Ovary (tissue), 9 donors: ENCODE results near the gene CALD1. TPM values are rescaled to one million over a fixed set of nuclear protein-coding genes. Genes with fewer than 3 reads are reported as not detected.

ENCODE experiments used
- DNase-seq, 5 donors: peaks; one replicate each; pipeline ENCODE4 v3.0.0-alpha.2; 2019 to 2020
- H3K27ac ChIP-seq, 2 donors: fragments of 200-600 bp; one replicate each; pipeline versions ENCODE4 v1.5.1 to v1.8.0; 2019 to 2022
- H3K27me3 ChIP-seq: fragments of 200-600 bp; one replicate; pipeline ENCODE4 v1.8.0; 2022
- H3K36me3 ChIP-seq: fragments of 200-600 bp; sonication (generic); one replicate; pipeline ENCODE4 v1.5.1; 2019
- H3K4me1 ChIP-seq: one replicate; pipeline ENCODE4 v1.8.1; 2013; ENCODE audit warnings: mild to moderate bottlenecking, moderate library complexity; ENCODE audit not compliant: insufficient read depth
- H3K4me3 ChIP-seq: fragments of 200-600 bp; sonication (generic); one replicate; pipeline ENCODE4 v1.5.1; 2017
- H3K9me3 ChIP-seq, 2 donors: fragments of 200-600 bp in 1 of 2; sonication (generic) in 1 of 2; one replicate each; pipeline versions ENCODE4 v1.5.1 to v1.8.1; 2013 to 2019; ENCODE audit warnings: mild to moderate bottlenecking in 1 of 2, moderate library complexity in 1 of 2
- EP300 ChIP-seq: sonication (generic); formaldehyde crosslinking; IDR thresholded peaks from one replicate; pipeline ENCODE4 v1.6.1; 2017; ENCODE audit warnings: antibody characterized with exemption
- POLR2A ChIP-seq: fragments of 450-650 bp; IDR thresholded peaks from one replicate; pipeline ENCODE4 v1.6.1; 2017; ENCODE audit warnings: antibody characterized with exemption, mild to moderate bottlenecking, moderate library complexity
- whole genome bisulfite sequencing, 3 donors: extraction: QIAGEN DNeasy Blood & Tissue Kit in 1 of 3; methylation state at CpG; one replicate each; pipeline versions ENCODE4 v1.1.5 to v1.1.7; 2013 to 2017; 5-methylcytosine and 5-hydroxymethylcytosine counted together
- intact Hi-C, 4 donors: fragments of 100-400 bp; cut with DNase I; formaldehyde crosslinking; loops; one replicate each; pipeline versions ENCODE4 v1.11.0 to v1.15.1; 2022 to 2023
- polyA plus RNA-seq, 2 donors: library from polyadenylated mRNA; stranded (reverse); fragments of 200-250 nt in 1 of 2; fragments of 350-450 nt in 1 of 2; fragmentation: Illumina TruSeq in 1 of 2; extraction: RNeasy Lipid Tissue Mini Kit (QIAGEN cat#74804) in 1 of 2; gene quantifications; one replicate each; pipeline ENCODE4 v1.2.3, GENCODE V29; 2013 to 2014
- total RNA-seq, 7 donors: library from RNA; depleted of rRNA in 2 of 7; stranded (reverse); fragments of >200 nt in 2 of 7; fragmentation: NEBNext Ultra II Directional in 3 of 7; extraction: Animal tissue kit (Norgen Biotek cat#: 25700) in 3 of 7; gene quantifications; one replicate each; pipeline versions ENCODE4 v1.1.0 to v1.2.4, GENCODE V29; 2016 to 2023
- TF ChIP-seq, protein P1 (sequence below), 3 donors: fragments of 450-650 bp in 2 of 3; fragments of 200-600 bp in 1 of 3; IDR thresholded peaks; one replicate each; pipeline versions ENCODE4 v1.5.1 to v1.8.0; 2016 to 2022; ENCODE audit warnings: antibody characterized with exemption in 3 of 3, mild to moderate bottlenecking in 1 of 3
- donor health status: DM: no; HTN: no; CAD: no; lungs with moderate emphysema.
- donor health status: DM: no; HTN: no; CAD: no.
- donor health status: Bipolar disorder and iron deficiency.
- donor health status: DM: yes; HTN: yes; CAD: no.
- donor health status: DM: no; HTN: no; CAD: no.
- donor health status: DM: yes; HTN: yes; CAD: no.

Gene CALD1
- total and polyA plus RNA-seq, 9 donors: 306 to 697 (median 463) TPM

- intact Hi-C loops: no loop called here
- peaks cover 22% of the 10 kb centered on the region for H3K4me1 ChIP-seq
- TF ChIP-seq EP300: no peak
- TF ChIP-seq, protein P1, sequence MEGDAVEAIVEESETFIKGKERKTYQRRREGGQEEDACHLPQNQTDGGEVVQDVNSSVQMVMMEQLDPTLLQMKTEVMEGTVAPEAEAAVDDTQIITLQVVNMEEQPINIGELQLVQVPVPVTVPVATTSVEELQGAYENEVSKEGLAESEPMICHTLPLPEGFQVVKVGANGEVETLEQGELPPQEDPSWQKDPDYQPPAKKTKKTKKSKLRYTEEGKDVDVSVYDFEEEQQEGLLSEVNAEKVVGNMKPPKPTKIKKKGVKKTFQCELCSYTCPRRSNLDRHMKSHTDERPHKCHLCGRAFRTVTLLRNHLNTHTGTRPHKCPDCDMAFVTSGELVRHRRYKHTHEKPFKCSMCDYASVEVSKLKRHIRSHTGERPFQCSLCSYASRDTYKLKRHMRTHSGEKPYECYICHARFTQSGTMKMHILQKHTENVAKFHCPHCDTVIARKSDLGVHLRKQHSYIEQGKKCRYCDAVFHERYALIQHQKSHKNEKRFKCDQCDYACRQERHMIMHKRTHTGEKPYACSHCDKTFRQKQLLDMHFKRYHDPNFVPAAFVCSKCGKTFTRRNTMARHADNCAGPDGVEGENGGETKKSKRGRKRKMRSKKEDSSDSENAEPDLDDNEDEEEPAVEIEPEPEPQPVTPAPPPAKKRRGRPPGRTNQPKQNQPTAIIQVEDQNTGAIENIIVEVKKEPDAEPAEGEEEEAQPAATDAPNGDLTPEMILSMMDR (IDR thresholded peaks at IDR 0.05): no peak
- no peak for TF ChIP-seq POLR2A
Observed at GRCh38 chr7:134847851-134848588, 68.6 kb downstream of the CALD1 start.

GRCh38 chr7:134850066-134850465 lies 70.6 kb downstream of the CALD1 start:
- Histone ChIP-seq H3K27ac (peak overlapping the region in 1 of 2 donors; percentile 38), H3K27me3 (no peaks in the 10 kb centered on the region), H3K4me1 (peaks cover 29% of the 10 kb centered on the region), H3K9me3 (no peaks in the 10 kb centered on the region), H3K36me3 (no peaks in the 10 kb centered on the region), H3K4me3 (no peak overlapping the region)
- intact Hi-C loops: no loop called here
- DNase-seq: no peak
- TF ChIP-seq, protein P1 (IDR thresholded peaks at IDR 0.05): no peak
- TF ChIP-seq POLR2A (no peak), EP300 (no peak)
- WGBS, 3 donors: 30 to 39% (median 33%) methylated on average over 2 of the region's 2 CpGs

More at GRCh38 chr7:134847851-134848588, 68.6 kb downstream of the CALD1 start:
- H3K9me3 ChIP-seq: no peaks in the 10 kb centered on the region
- H3K4me3 ChIP-seq: no peak overlapping the region
- 42 to 57% (median 55%) methylated on average over 7 of the region's 7 CpGs for WGBS, 3 donors
- peak overlapping the region in 1 of 2 donors; percentile 43 for H3K27ac ChIP-seq
- H3K27me3 ChIP-seq: no peaks in the 10 kb centered on the region
- no peaks in the 10 kb centered on the region for H3K36me3 ChIP-seq
- no peak for DNase-seq

GRCh38 chr7:134851141-134851540 lies 71.7 kb downstream of the CALD1 start:
- H3K4me1 ChIP-seq: peaks cover 32% of the 10 kb centered on the region
- no peak overlapping the region for H3K4me3 ChIP-seq
- peak overlapping the region in 1 of 2 donors; percentile 48 for H3K27ac ChIP-seq
- H3K36me3 ChIP-seq: no peaks in the 10 kb centered on the region
- H3K27me3 ChIP-seq: no peaks in the 10 kb centered on the region
- H3K9me3 ChIP-seq: no peaks in the 10 kb centered on the region
- DNase-seq: no peak
- intact Hi-C loops: no loop called here
- TF ChIP-seq EP300 (no peak), POLR2A (no peak)
- TF ChIP-seq, protein P1 (IDR thresholded peaks at IDR 0.05): no peak
- WGBS, 3 donors: 84 to 93% (median 86%) methylated on average over 3 of the region's 3 CpGs

- TF ChIP-seq, protein P1 (IDR thresholded peaks at IDR 0.05): no peak
- H3K27me3 ChIP-seq: no peaks in the 10 kb centered on the region
- no peaks in the 10 kb centered on the region for H3K9me3 ChIP-seq
- H3K27ac ChIP-seq: peak overlapping the region; percentile 32 to 48
- 5 to 18% (median 9%) methylated on average over 2 of the region's 2 CpGs for WGBS, 3 donors
- H3K4me1 ChIP-seq: peaks cover 28% of the 10 kb centered on the region
- H3K4me3 ChIP-seq: no peak overlapping the region
- DNase-seq: no peak
- intact Hi-C loops: no loop called here
- no peaks in the 10 kb centered on the region for H3K36me3 ChIP-seq
Observed at GRCh38 chr7:134852625-134853024, 73.2 kb downstream of the CALD1 start.
